ENCODE measurements around the gene GPR148. TPM values are rescaled to one million over a fixed set of nuclear protein-coding genes. Genes with fewer than 3 reads are reported as not detected.
"Not testable (repeated sequence)": the region's sequence is repeated elsewhere in the genome, so short reads cannot be mapped to it uniquely, and the experiment has no call there.

The GPR148 gene
- not detected for total RNA-seq
- long read RNA-seq, donor 1 = 0 reads
- long read RNA-seq, donor 2 = 0 reads

- intact Hi-C loops (cut with DNase I) = no loop called here
- DNase-seq (ENCODE audit: low spot score) = peak; percentile 56
These were observed at the start of gene GPR148 for GRCh38 chr2:130728549-130729316. Gene GPR148 (plus strand): TSS chr2:130729070. CDS start chr2:130729152, 82 bp downstream.

- intact Hi-C loops (cut with DNase I); DNase-seq (ENCODE audit: low spot score): not testable (repeated sequence)
These were observed 36.7 kb upstream of the GPR148 start for GRCh38 chr2:130692041-130692770.

GRCh38 chr2:130693474-130693873 lies 35.4 kb upstream of the GPR148 start:
- intact Hi-C loops (cut with DNase I) = not testable (repeated sequence)
- DNase-seq (ENCODE audit: low spot score) = peak; percentile 81

GRCh38 chr2:130703250-130703649 lies 25.6 kb upstream of the GPR148 start:
- intact Hi-C loops (cut with DNase I); DNase-seq (ENCODE audit: low spot score): not testable (repeated sequence)

GRCh38 chr2:130714795-130715194 lies 14.1 kb upstream of the GPR148 start:
- intact Hi-C loops (cut with DNase I); DNase-seq (ENCODE audit: low spot score): not testable (repeated sequence)

- peak; percentile 61 for DNase-seq (ENCODE audit: low spot score)
- intact Hi-C loops (cut with DNase I) = no loop called here
These were observed 8.8 kb upstream of the GPR148 start for GRCh38 chr2:130720036-130720435.

GRCh38 chr2:130720528-130720927 lies 8.3 kb upstream of the GPR148 start:
- peak; percentile 65 for DNase-seq (ENCODE audit: low spot score)
- intact Hi-C loops (cut with DNase I) = no loop called here

- no peak for DNase-seq (ENCODE audit: low spot score)
- intact Hi-C loops (cut with DNase I) = no loop called here
These were observed 4.4 kb upstream of the GPR148 start for GRCh38 chr2:130724455-130724854.

GRCh38 chr2:130726614-130727180 lies 2.2 kb upstream of the GPR148 start:
- intact Hi-C loops (cut with DNase I) = no loop called here
- DNase-seq (ENCODE audit: low spot score) = peak; percentile 72

GRCh38 chr2:130727286-130727924 lies 1.5 kb upstream of the GPR148 start:
- DNase-seq (ENCODE audit: low spot score) = peak; percentile 95
- intact Hi-C loops (cut with DNase I) = no loop called here

- intact Hi-C loops (cut with DNase I) = no loop called here
- DNase-seq (ENCODE audit: low spot score) = no peak
These were observed 839 bp upstream of the GPR148 start for GRCh38 chr2:130728007-130728454.

GRCh38 chr2:130729322-130730299 lies 741 bp downstream of the GPR148 start:
- no peak for DNase-seq (ENCODE audit: low spot score)
- intact Hi-C loops (cut with DNase I) = no loop called here

GRCh38 chr2:130732257-130732656 lies 3.4 kb downstream of the GPR148 start:
- intact Hi-C loops (cut with DNase I); DNase-seq (ENCODE audit: low spot score): not testable (repeated sequence)

GRCh38 chr2:130735200-130735599 lies 6.3 kb downstream of the GPR148 start:
- DNase-seq (ENCODE audit: low spot score) = no peak
- intact Hi-C loops (cut with DNase I) = no loop called here

- intact Hi-C loops (cut with DNase I) = no loop called here
- peak; percentile 35 for DNase-seq (ENCODE audit: low spot score)
These were observed 7.6 kb downstream of the GPR148 start for GRCh38 chr2:130736487-130736886.

- intact Hi-C loops (cut with DNase I) = no loop called here
- DNase-seq (ENCODE audit: low spot score) = peak; percentile 57
These were observed 8.7 kb downstream of the GPR148 start for GRCh38 chr2:130737592-130737991.

- intact Hi-C loops (cut with DNase I) = no loop called here
- DNase-seq (ENCODE audit: low spot score) = peak; percentile 58
These were observed 11.8 kb downstream of the GPR148 start for GRCh38 chr2:130740671-130741070.

GRCh38 chr2:130743278-130743677 lies 14.4 kb downstream of the GPR148 start:
- peak; percentile 48 for DNase-seq (ENCODE audit: low spot score)
- intact Hi-C loops (cut with DNase I) = no loop called here
